Measurements from ENCODE around the gene MYO1E. TPM values are rescaled to one million over a fixed set of nuclear protein-coding genes. Genes with fewer than 3 reads are reported as not detected.

The MYO1E gene
- total RNA-seq, 1 donor from 2014 or later, result 192 TPM

GRCh38 chr15:59360305-59360704, 12.4 kb downstream of the MYO1E start:
- Mint-ChIP-seq H3K36me3 (ENCODE audit: low read depth) (peaks cover 7% of the 10 kb centered on the region), H3K27me3 (ENCODE audit: low read depth) (no peaks in the 10 kb centered on the region), H3K9me3 (ENCODE audit: low read depth) (peaks cover 3% of the 10 kb centered on the region), H3K4me1 (ENCODE audit: low read depth) (peaks cover 30% of the 10 kb centered on the region), H3K27ac (ENCODE audit: unreplicated experiment) (no peak overlapping the region), H3K4me3 (ENCODE audit: unreplicated experiment) (no peak overlapping the region)
- peak; percentile 59 for TF ChIP-seq CTCF (IDR thresholded peaks at IDR 0.05)
- no peak for DNase-seq (ENCODE audit: low spot score)

GRCh38 chr15:59355730-59356129, 16.9 kb downstream of the MYO1E start:
- peaks cover 5% of the 10 kb centered on the region for H3K36me3 Mint-ChIP-seq (ENCODE audit: low read depth)
- H3K9me3 Mint-ChIP-seq (ENCODE audit: low read depth), result no peaks in the 10 kb centered on the region
- H3K4me1 Mint-ChIP-seq (ENCODE audit: low read depth), result peaks cover 17% of the 10 kb centered on the region
- no peak for TF ChIP-seq CTCF (IDR thresholded peaks at IDR 0.05)
- no peaks in the 10 kb centered on the region for H3K27me3 Mint-ChIP-seq (ENCODE audit: low read depth)
- H3K4me3 Mint-ChIP-seq (ENCODE audit: unreplicated experiment), result no peak overlapping the region
- no peak for DNase-seq (ENCODE audit: low spot score)
- H3K27ac Mint-ChIP-seq (ENCODE audit: unreplicated experiment), result no peak overlapping the region

- no peak overlapping the region for H3K4me3 Mint-ChIP-seq (ENCODE audit: unreplicated experiment)
- no peak overlapping the region for H3K27ac Mint-ChIP-seq (ENCODE audit: unreplicated experiment)
These were observed 18.1 kb downstream of the MYO1E start for GRCh38 chr15:59354417-59355031.

GRCh38 chr15:59353994-59354416, 18.7 kb downstream of the MYO1E start:
- H3K27me3 Mint-ChIP-seq (ENCODE audit: low read depth), result no peaks in the 10 kb centered on the region
- no peaks in the 10 kb centered on the region for H3K9me3 Mint-ChIP-seq (ENCODE audit: low read depth)
- H3K4me3 Mint-ChIP-seq (ENCODE audit: unreplicated experiment), result no peak overlapping the region
- no peak for DNase-seq (ENCODE audit: low spot score)
- no peak for TF ChIP-seq CTCF (IDR thresholded peaks at IDR 0.05)
- peaks cover 8% of the 10 kb centered on the region for H3K36me3 Mint-ChIP-seq (ENCODE audit: low read depth)
- peaks cover 21% of the 10 kb centered on the region for H3K4me1 Mint-ChIP-seq (ENCODE audit: low read depth)
- no peak overlapping the region for H3K27ac Mint-ChIP-seq (ENCODE audit: unreplicated experiment)

More at GRCh38 chr15:59354417-59355031, 18.1 kb downstream of the MYO1E start:
- no peaks in the 10 kb centered on the region for H3K27me3 Mint-ChIP-seq (ENCODE audit: low read depth)
- peaks cover 8% of the 10 kb centered on the region for H3K36me3 Mint-ChIP-seq (ENCODE audit: low read depth)
- no peaks in the 10 kb centered on the region for H3K9me3 Mint-ChIP-seq (ENCODE audit: low read depth)
- no peak for DNase-seq (ENCODE audit: low spot score)
- H3K4me1 Mint-ChIP-seq (ENCODE audit: low read depth), result peaks cover 17% of the 10 kb centered on the region
- no peak for TF ChIP-seq CTCF (IDR thresholded peaks at IDR 0.05)

- no peaks in the 10 kb centered on the region for H3K27me3 Mint-ChIP-seq (ENCODE audit: low read depth)
- no peak overlapping the region for H3K27ac Mint-ChIP-seq (ENCODE audit: unreplicated experiment)
- no peaks in the 10 kb centered on the region for H3K9me3 Mint-ChIP-seq (ENCODE audit: low read depth)
- H3K36me3 Mint-ChIP-seq (ENCODE audit: low read depth), result peaks cover 7% of the 10 kb centered on the region
- DNase-seq (ENCODE audit: low spot score), result no peak
- H3K4me3 Mint-ChIP-seq (ENCODE audit: unreplicated experiment), result no peak overlapping the region
- no peak for TF ChIP-seq CTCF (IDR thresholded peaks at IDR 0.05)
- H3K4me1 Mint-ChIP-seq (ENCODE audit: low read depth), result peaks cover 21% of the 10 kb centered on the region
These were observed 20.0 kb downstream of the MYO1E start for GRCh38 chr15:59352683-59353082.

All from chondrocyte (in vitro differentiated cells).